ENCODE data around the gene ESR2.
"Not testable (repeated sequence)": the region's sequence is repeated elsewhere in the genome, so short reads cannot be mapped to it uniquely, and the experiment has no call there.

DNA sequence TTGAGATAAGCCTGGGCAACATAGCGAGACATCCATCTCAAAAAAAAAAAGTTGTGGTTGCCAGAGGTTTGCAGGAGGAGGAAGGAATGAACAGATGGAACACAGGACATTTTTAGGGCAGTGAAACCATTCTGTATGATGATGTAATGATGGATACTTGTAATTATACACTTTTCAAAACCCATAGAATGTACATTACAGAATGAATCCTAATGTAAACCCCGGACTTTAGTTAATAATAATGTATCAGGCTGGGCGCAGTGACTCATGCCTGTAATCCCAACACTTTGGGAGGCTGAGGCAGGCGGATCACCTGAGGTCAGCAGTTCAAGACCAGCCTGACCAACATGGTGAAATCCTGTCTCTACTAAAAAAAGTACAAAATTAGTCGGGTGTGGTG is 26.2 kb upstream of the ESR2 start:
- not testable (repeated sequence) for TF ChIP-seq CTCF (IDR thresholded peaks at IDR 0.05; ENCODE audit: low read depth, low read length); EZH2phosphoT487 (IDR thresholded peaks at IDR 0.05; ENCODE audit: low read depth)

All from OCI-LY3 (cell line).